Measurements from ENCODE around the gene NPAS4.

GRCh38 chr11:66407651-66408050 lies 13.2 kb upstream of the NPAS4 start:
- TF ChIP-seq, protein P1, sequence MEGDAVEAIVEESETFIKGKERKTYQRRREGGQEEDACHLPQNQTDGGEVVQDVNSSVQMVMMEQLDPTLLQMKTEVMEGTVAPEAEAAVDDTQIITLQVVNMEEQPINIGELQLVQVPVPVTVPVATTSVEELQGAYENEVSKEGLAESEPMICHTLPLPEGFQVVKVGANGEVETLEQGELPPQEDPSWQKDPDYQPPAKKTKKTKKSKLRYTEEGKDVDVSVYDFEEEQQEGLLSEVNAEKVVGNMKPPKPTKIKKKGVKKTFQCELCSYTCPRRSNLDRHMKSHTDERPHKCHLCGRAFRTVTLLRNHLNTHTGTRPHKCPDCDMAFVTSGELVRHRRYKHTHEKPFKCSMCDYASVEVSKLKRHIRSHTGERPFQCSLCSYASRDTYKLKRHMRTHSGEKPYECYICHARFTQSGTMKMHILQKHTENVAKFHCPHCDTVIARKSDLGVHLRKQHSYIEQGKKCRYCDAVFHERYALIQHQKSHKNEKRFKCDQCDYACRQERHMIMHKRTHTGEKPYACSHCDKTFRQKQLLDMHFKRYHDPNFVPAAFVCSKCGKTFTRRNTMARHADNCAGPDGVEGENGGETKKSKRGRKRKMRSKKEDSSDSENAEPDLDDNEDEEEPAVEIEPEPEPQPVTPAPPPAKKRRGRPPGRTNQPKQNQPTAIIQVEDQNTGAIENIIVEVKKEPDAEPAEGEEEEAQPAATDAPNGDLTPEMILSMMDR (IDR thresholded peaks at IDR 0.05): no peak
- no peak for TF ChIP-seq POLR2A (IDR thresholded peaks at IDR 0.05)

Data from testis (tissue), 2 donors.